GM18861 (cell line): Measurements from ENCODE around the gene PTTG1IP2.

ENCODE experiments used
- ATAC-seq: cut with Tn5 transposase; IDR thresholded peaks from one replicate; pipeline ENCODE4 v1.9.1; 2021; ENCODE audit not compliant: unreplicated experiment

The PTTG1IP2 gene

GRCh38 chr7:90474284-90475210 is 5.1 kb downstream of the PTTG1IP2 start:
- no peak for ATAC-seq

GRCh38 chr7:90483251-90483650 is 13.8 kb downstream of the PTTG1IP2 start:
- ATAC-seq: no peak

GRCh38 chr7:90484706-90485105 is 15.3 kb downstream of the PTTG1IP2 start:
- ATAC-seq: no peak

- no peak for ATAC-seq
Observed at GRCh38 chr7:90485734-90486316, 16.4 kb downstream of the PTTG1IP2 start.

- ATAC-seq: no peak
Observed at GRCh38 chr7:90487808-90488207, 18.4 kb downstream of the PTTG1IP2 start.

- no peak for ATAC-seq
Observed at GRCh38 chr7:90488220-90488619, 18.8 kb downstream of the PTTG1IP2 start.

- no peak for ATAC-seq
Observed at GRCh38 chr7:90492250-90492649, 22.8 kb downstream of the PTTG1IP2 start.

GRCh38 chr7:90495241-90495640 is 25.8 kb downstream of the PTTG1IP2 start:
- ATAC-seq: no peak

- no peak for ATAC-seq
Observed at GRCh38 chr7:90502539-90502938, 33.1 kb downstream of the PTTG1IP2 start.

GRCh38 chr7:90503367-90503766 is 33.9 kb downstream of the PTTG1IP2 start:
- ATAC-seq: peak; percentile 62

- no peak for ATAC-seq
Observed at GRCh38 chr7:90507692-90508091, 38.3 kb downstream of the PTTG1IP2 start.

GRCh38 chr7:90511776-90512175 is 42.3 kb downstream of the PTTG1IP2 start:
- no peak for ATAC-seq

- ATAC-seq: no peak
Observed at GRCh38 chr7:90512821-90513254, 43.4 kb downstream of the PTTG1IP2 start.

- ATAC-seq: no peak
Observed at GRCh38 chr7:90516257-90516656, 46.8 kb downstream of the PTTG1IP2 start.

- ATAC-seq: no peak
Observed at GRCh38 chr7:90518630-90519029, 49.2 kb downstream of the PTTG1IP2 start.

- no peak for ATAC-seq
Observed at GRCh38 chr7:90520484-90520883, 51.0 kb downstream of the PTTG1IP2 start.

- ATAC-seq: no peak
Observed at GRCh38 chr7:90530263-90530662, 60.8 kb downstream of the PTTG1IP2 start.

GRCh38 chr7:90532231-90532929 is 62.9 kb downstream of the PTTG1IP2 start:
- no peak for ATAC-seq

GRCh38 chr7:90536449-90536848 is 67.0 kb downstream of the PTTG1IP2 start:
- peak; percentile 88 for ATAC-seq

- no peak for ATAC-seq
Observed at GRCh38 chr7:90538405-90538804, 69.0 kb downstream of the PTTG1IP2 start.

GRCh38 chr7:90540406-90540805 is 71.0 kb downstream of the PTTG1IP2 start:
- no peak for ATAC-seq

- no peak for ATAC-seq
Observed at GRCh38 chr7:90551036-90551435, 81.6 kb downstream of the PTTG1IP2 start.
